ENCODE data around the gene NOL4L. TPM values are rescaled to one million over a fixed set of nuclear protein-coding genes. Genes with fewer than 3 reads are reported as not detected.

The NOL4L gene
- polyA plus RNA-seq, 1 donor (not counting 4 experiments of a cell fraction or from before 2014, with no cell fraction given): 1.0 TPM

GRCh38 chr20:32527052-32527446 is 58.1 kb downstream of the NOL4L start:
- H3K4me3 ChIP-seq (ENCODE audit: control insufficient read depth in 2 of 3, extremely low read depth in 1 of 3, insufficient read depth in 2 of 3, low read depth in 1 of 3, low read length in 3 of 3): no peak overlapping the region
- TF ChIP-seq EZH2 (IDR thresholded peaks at IDR 0.05; ENCODE audit: low read length): no peak
- TF ChIP-seq, protein P1, sequence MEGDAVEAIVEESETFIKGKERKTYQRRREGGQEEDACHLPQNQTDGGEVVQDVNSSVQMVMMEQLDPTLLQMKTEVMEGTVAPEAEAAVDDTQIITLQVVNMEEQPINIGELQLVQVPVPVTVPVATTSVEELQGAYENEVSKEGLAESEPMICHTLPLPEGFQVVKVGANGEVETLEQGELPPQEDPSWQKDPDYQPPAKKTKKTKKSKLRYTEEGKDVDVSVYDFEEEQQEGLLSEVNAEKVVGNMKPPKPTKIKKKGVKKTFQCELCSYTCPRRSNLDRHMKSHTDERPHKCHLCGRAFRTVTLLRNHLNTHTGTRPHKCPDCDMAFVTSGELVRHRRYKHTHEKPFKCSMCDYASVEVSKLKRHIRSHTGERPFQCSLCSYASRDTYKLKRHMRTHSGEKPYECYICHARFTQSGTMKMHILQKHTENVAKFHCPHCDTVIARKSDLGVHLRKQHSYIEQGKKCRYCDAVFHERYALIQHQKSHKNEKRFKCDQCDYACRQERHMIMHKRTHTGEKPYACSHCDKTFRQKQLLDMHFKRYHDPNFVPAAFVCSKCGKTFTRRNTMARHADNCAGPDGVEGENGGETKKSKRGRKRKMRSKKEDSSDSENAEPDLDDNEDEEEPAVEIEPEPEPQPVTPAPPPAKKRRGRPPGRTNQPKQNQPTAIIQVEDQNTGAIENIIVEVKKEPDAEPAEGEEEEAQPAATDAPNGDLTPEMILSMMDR (optimal IDR thresholded peaks at IDR 0.05 in 1 of 3, IDR thresholded peaks at IDR 0.05 in 1 of 3, conservative IDR thresholded peaks at IDR 0.05 in 1 of 3; ENCODE audit: extremely low read depth in 1 of 3, insufficient read depth in 2 of 3, low read length in 3 of 3): no peak
- H3K9me3 ChIP-seq (ENCODE audit: control insufficient read depth, low read depth, low read length): no peaks in the 10 kb centered on the region
- H3K79me2 ChIP-seq (ENCODE audit: control insufficient read depth, insufficient read depth, low read length): no peaks in the 10 kb centered on the region
- FAIRE-seq (no peak), DNase-seq (ENCODE audit: low read depth, low spot score) (no peak)
- H3K9ac ChIP-seq (ENCODE audit: control insufficient read depth, extremely low read depth, insufficient read depth, low read length): no peak overlapping the region
- H3K27me3 ChIP-seq (ENCODE audit: control insufficient read depth, extremely low read depth, insufficient read depth, low read length): peaks cover 48% of the 10 kb centered on the region
- no peaks in the 10 kb centered on the region for H3K4me1 ChIP-seq (ENCODE audit: control insufficient read depth, extremely low read depth, insufficient read depth, low read length)
- H4K20me1 ChIP-seq (ENCODE audit: control insufficient read depth, extremely low read depth, insufficient read depth, low read length): no peaks in the 10 kb centered on the region
- H3K9me1 ChIP-seq (ENCODE audit: control insufficient read depth, extremely low read depth, insufficient read depth, low read length): no peaks in the 10 kb centered on the region
- dilution Hi-C loops (cut with MboI; ENCODE audit: extremely low pct_ligation_motif_present, low sequenced_read_pairs): no loop called here
- no peak overlapping the region for H3K27ac ChIP-seq (ENCODE audit: control insufficient read depth, insufficient read depth, low read length)
- H3K4me2 ChIP-seq (ENCODE audit: control insufficient read depth, extremely low read depth, insufficient read depth, low read depth, low read length): no peak overlapping the region
- no peaks in the 10 kb centered on the region for H3K36me3 ChIP-seq (ENCODE audit: control insufficient read depth in 2 of 2, extremely low read depth in 1 of 2, insufficient read depth in 2 of 2, low read length in 2 of 2)
- no peak overlapping the region for H2AFZ ChIP-seq (ENCODE audit: control insufficient read depth, low read length)

- Histone ChIP-seq H3K36me3 (ENCODE audit: control insufficient read depth in 2 of 2, extremely low read depth in 1 of 2, insufficient read depth in 2 of 2, low read length in 2 of 2) (no peaks in the 10 kb centered on the region), H3K4me3 (ENCODE audit: control insufficient read depth in 2 of 3, extremely low read depth in 1 of 3, insufficient read depth in 2 of 3, low read depth in 1 of 3, low read length in 3 of 3) (no peak overlapping the region), H2AFZ (ENCODE audit: control insufficient read depth, low read length) (no peak overlapping the region), H3K9me1 (ENCODE audit: control insufficient read depth, extremely low read depth, insufficient read depth, low read length) (no peaks in the 10 kb centered on the region), H4K20me1 (ENCODE audit: control insufficient read depth, extremely low read depth, insufficient read depth, low read length) (no peaks in the 10 kb centered on the region), H3K4me2 (ENCODE audit: control insufficient read depth, extremely low read depth, insufficient read depth, low read depth, low read length) (no peak overlapping the region), H3K9ac (ENCODE audit: control insufficient read depth, extremely low read depth, insufficient read depth, low read length) (no peak overlapping the region), H3K9me3 (ENCODE audit: control insufficient read depth, low read depth, low read length) (no peaks in the 10 kb centered on the region), H3K27ac (ENCODE audit: control insufficient read depth, insufficient read depth, low read length) (no peak overlapping the region), H3K79me2 (ENCODE audit: control insufficient read depth, insufficient read depth, low read length) (no peaks in the 10 kb centered on the region), H3K27me3 (ENCODE audit: control insufficient read depth, extremely low read depth, insufficient read depth, low read length) (peaks cover 48% of the 10 kb centered on the region), H3K4me1 (ENCODE audit: control insufficient read depth, extremely low read depth, insufficient read depth, low read length) (no peaks in the 10 kb centered on the region)
- FAIRE-seq: no peak
- no peak for TF ChIP-seq EZH2 (IDR thresholded peaks at IDR 0.05; ENCODE audit: low read length)
- TF ChIP-seq, protein P1 (optimal IDR thresholded peaks at IDR 0.05 in 1 of 3, IDR thresholded peaks at IDR 0.05 in 1 of 3, conservative IDR thresholded peaks at IDR 0.05 in 1 of 3; ENCODE audit: extremely low read depth in 1 of 3, insufficient read depth in 2 of 3, low read length in 3 of 3): no peak
- DNase-seq (ENCODE audit: low read depth, low spot score): no peak
- dilution Hi-C loops (cut with MboI; ENCODE audit: extremely low pct_ligation_motif_present, low sequenced_read_pairs): no loop called here
Measured at GRCh38 chr20:32526541-32526940, 58.6 kb downstream of the NOL4L start.

Measured in keratinocyte (primary cell).